ENCODE data around the gene SLC39A6. TPM values are rescaled to one million over a fixed set of nuclear protein-coding genes. Genes with fewer than 3 reads are reported as not detected.
A peak's percentile ranks its signal among the peaks of the same experiment; 100 is the strongest.

Gene SLC39A6
- total and polyA plus RNA-seq, 2 of the 13 experiments (the other 11 are each of a cell fraction or from before 2014, with no cell fraction given): 41.7 to 59.2 TPM

DNA sequence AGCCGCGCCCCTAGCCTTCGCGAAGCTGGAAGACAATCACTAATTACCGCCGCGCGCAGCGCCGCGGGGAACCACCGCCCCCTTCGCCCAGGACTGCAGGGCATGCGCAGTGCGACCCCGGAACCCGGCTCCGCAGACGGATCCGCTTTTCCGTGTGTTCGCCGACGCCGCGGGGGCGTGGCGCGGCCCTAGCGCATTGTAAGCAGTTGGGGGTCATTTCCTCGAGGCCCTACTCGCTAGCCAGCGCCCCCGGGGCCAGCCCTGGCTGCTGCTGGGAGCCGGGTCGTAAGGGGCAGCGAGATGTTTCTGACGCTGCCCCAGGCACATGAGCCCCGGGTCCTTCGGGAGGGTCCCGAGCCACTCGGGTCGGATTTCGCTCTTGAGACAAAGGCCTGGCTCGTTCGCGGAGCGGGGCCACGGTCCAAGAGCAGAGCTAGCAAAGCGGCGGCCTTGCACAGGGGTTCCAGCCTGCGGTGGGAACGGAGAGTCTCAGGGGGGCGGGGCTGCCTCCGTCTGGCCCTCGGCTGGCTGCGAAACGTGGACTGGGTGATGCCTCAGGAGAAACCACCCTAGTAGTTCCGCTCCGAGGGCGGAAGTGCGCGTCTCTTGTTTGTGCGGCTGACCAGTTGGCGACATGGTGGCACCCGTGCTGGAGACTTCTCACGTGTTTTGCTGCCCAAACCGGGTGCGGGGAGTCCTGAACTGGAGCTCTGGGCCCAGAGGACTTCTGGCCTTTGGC lies at the start of gene SLC39A6, which contains the start of gene ELP2 (continued):
- TF ChIP-seq ZNF256 (CRISPR knock-in tag; conservative IDR thresholded peaks at IDR 0.05) (0 out of 2 replicates have a peak, but pooled peaks have one; percentile 27), TFDP2 (CRISPR knock-in tag; IDR thresholded peaks at IDR 0.05) (peak; percentile 85), ZNF234 (CRISPR knock-in tag; conservative IDR thresholded peaks at IDR 0.05) (no peak), ZMYM4 (CRISPR knock-in tag; IDR thresholded peaks at IDR 0.05) (peak; percentile 86), HDAC2 (CRISPR knock-in tag; IDR thresholded peaks at IDR 0.05) (peak; percentile 78), ZNF841 (CRISPR knock-in tag; IDR thresholded peaks at IDR 0.05; ENCODE audit: borderline replicate concordance) (peak; percentile 75; the same call in 1 of the 2 replicates), ZNF33A (CRISPR knock-in tag; IDR thresholded peaks at IDR 0.05; ENCODE audit: borderline replicate concordance) (peak; percentile 96; the same call in 1 of the 2 replicates), ZNF674 (CRISPR knock-in tag; IDR thresholded peaks at IDR 0.05; ENCODE audit: low read depth) (no peak), HMG20A (CRISPR knock-in tag; IDR thresholded peaks at IDR 0.05; ENCODE audit: borderline replicate concordance) (no peak), MTF1 (CRISPR knock-in tag; IDR thresholded peaks at IDR 0.05) (no peak), ZNF720 (CRISPR knock-in tag; IDR thresholded peaks at IDR 0.05) (no peak), RAD51 (IDR thresholded peaks at IDR 0.05; ENCODE audit: borderline replicate concordance) (no peak), SMAD1 (CRISPR knock-in tag; IDR thresholded peaks at IDR 0.05; ENCODE audit: borderline replicate concordance, low read depth) (peak; percentile 72; the same call in 1 of the 2 replicates), CSRNP1 (CRISPR knock-in tag; IDR thresholded peaks at IDR 0.05) (peak; percentile 90; the same call in 1 of the 2 replicates), ZNF83 (CRISPR knock-in tag; IDR thresholded peaks at IDR 0.05; ENCODE audit: borderline replicate concordance) (no peak)
- TF ChIP-seq, protein P1, sequence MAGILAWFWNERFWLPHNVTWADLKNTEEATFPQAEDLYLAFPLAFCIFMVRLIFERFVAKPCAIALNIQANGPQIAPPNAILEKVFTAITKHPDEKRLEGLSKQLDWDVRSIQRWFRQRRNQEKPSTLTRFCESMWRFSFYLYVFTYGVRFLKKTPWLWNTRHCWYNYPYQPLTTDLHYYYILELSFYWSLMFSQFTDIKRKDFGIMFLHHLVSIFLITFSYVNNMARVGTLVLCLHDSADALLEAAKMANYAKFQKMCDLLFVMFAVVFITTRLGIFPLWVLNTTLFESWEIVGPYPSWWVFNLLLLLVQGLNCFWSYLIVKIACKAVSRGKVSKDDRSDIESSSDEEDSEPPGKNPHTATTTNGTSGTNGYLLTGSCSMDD (CRISPR knock-in tag; IDR thresholded peaks at IDR 0.05): 0 out of 2 replicates have a peak, but pooled peaks have one; percentile 19
- TF ChIP-seq, protein P2, sequence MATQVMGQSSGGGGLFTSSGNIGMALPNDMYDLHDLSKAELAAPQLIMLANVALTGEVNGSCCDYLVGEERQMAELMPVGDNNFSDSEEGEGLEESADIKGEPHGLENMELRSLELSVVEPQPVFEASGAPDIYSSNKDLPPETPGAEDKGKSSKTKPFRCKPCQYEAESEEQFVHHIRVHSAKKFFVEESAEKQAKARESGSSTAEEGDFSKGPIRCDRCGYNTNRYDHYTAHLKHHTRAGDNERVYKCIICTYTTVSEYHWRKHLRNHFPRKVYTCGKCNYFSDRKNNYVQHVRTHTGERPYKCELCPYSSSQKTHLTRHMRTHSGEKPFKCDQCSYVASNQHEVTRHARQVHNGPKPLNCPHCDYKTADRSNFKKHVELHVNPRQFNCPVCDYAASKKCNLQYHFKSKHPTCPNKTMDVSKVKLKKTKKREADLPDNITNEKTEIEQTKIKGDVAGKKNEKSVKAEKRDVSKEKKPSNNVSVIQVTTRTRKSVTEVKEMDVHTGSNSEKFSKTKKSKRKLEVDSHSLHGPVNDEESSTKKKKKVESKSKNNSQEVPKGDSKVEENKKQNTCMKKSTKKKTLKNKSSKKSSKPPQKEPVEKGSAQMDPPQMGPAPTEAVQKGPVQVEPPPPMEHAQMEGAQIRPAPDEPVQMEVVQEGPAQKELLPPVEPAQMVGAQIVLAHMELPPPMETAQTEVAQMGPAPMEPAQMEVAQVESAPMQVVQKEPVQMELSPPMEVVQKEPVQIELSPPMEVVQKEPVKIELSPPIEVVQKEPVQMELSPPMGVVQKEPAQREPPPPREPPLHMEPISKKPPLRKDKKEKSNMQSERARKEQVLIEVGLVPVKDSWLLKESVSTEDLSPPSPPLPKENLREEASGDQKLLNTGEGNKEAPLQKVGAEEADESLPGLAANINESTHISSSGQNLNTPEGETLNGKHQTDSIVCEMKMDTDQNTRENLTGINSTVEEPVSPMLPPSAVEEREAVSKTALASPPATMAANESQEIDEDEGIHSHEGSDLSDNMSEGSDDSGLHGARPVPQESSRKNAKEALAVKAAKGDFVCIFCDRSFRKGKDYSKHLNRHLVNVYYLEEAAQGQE (IDR thresholded peaks at IDR 0.05; ENCODE audit: borderline replicate concordance in 1 of 2, low read depth in 1 of 2, low read length in 2 of 2): peak in 1 of 2 experiments; percentile 7; a peak in 1 of 4 replicates
